ENCODE measurements around the gene LAMC1. TPM values are rescaled to one million over a fixed set of nuclear protein-coding genes. Genes with fewer than 3 reads are reported as not detected.

LAMC1 gene
- total and polyA plus RNA-seq, 2 donors (not counting 1 experiment from before 2014, with no cell fraction given), result 11.5 to 34.0 TPM

DNA sequence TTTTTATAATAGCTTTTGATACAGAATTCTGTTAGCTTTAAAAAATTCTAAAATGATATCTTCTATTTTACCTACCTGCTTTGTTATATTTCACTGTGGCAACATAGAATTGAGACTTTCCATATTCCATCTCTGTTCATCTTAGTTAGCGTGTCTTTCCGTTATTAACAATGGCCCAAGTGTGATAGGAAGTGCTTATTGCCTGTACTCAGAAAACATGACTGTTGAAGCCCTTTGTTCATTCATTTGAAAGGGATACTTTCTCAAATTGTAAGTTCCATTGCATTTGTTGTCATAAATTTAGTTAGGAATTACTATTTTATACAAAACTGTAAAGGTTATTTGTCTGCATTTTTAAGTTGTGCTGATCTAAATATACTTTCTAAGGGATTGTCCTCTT is 73.1 kb downstream of the LAMC1 start:
- no peak overlapping the region for H3K27ac Mint-ChIP-seq
- intact Hi-C loops (cut with micrococcal nuclease), result no loop called here
- no peak overlapping the region for H2AFZ ChIP-seq (ENCODE audit: insufficient read depth, low read depth, low read length, poor library complexity, severe bottlenecking)
- DNase-seq, result no peak
- ChIA-PET CTCF (no interaction called here), POLR2A (no interaction called here)
- no peak for ATAC-seq (ENCODE audit: low read depth)
- H3K79me2 ChIP-seq (ENCODE audit: control insufficient read depth, insufficient read depth, low read length), result peaks cover 25% of the 10 kb centered on the region
- no CpG with 5 or more reads among the region's 2 CpGs for WGBS (ENCODE audit: insufficient coverage)
- no peaks in the 10 kb centered on the region for H3K27me3 ChIP-seq (replicated peaks in 1 of 4; ENCODE audit: control extremely low read depth in 1 of 4, control insufficient read depth in 3 of 4, insufficient read depth in 4 of 4, low read length in 3 of 4)
- no peaks in the 10 kb centered on the region for H3K9me3 Mint-ChIP-seq (ENCODE audit: insufficient read depth)
- H3K4me3 ChIP-seq (ENCODE audit: control extremely low read depth in 1 of 5, extremely low read depth in 1 of 5, insufficient read depth in 1 of 5, low read depth in 2 of 5, low read length in 4 of 5), result no peak overlapping the region
- H3K4me3 Mint-ChIP-seq, result no peak overlapping the region
- no peaks in the 10 kb centered on the region for H3K4me1 ChIP-seq (ENCODE audit: control insufficient read depth in 2 of 2, insufficient read depth in 2 of 2, low read length in 2 of 2)
- no peaks in the 10 kb centered on the region for H3K36me3 ChIP-seq (replicated peaks in 1 of 2; ENCODE audit: control extremely low read depth in 1 of 2, control insufficient read depth in 1 of 2, extremely low read depth in 1 of 2, insufficient read depth in 2 of 2, low read length in 1 of 2)
- TF ChIP-seq EZH2 (IDR thresholded peaks at IDR 0.05; ENCODE audit: borderline replicate concordance, insufficient read depth, low read depth, low read length, poor library complexity, severe bottlenecking), result no peak
- TF ChIP-seq, protein P1, sequence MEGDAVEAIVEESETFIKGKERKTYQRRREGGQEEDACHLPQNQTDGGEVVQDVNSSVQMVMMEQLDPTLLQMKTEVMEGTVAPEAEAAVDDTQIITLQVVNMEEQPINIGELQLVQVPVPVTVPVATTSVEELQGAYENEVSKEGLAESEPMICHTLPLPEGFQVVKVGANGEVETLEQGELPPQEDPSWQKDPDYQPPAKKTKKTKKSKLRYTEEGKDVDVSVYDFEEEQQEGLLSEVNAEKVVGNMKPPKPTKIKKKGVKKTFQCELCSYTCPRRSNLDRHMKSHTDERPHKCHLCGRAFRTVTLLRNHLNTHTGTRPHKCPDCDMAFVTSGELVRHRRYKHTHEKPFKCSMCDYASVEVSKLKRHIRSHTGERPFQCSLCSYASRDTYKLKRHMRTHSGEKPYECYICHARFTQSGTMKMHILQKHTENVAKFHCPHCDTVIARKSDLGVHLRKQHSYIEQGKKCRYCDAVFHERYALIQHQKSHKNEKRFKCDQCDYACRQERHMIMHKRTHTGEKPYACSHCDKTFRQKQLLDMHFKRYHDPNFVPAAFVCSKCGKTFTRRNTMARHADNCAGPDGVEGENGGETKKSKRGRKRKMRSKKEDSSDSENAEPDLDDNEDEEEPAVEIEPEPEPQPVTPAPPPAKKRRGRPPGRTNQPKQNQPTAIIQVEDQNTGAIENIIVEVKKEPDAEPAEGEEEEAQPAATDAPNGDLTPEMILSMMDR (IDR thresholded peaks at IDR 0.05), result no peak
- H3K4me2 ChIP-seq (replicated peaks; ENCODE audit: low read depth, low read length, poor library complexity, severe bottlenecking), result no peak overlapping the region
- H4K20me1 ChIP-seq (ENCODE audit: control insufficient read depth, insufficient read depth, low read length, poor library complexity, severe bottlenecking), result peaks cover 13% of the 10 kb centered on the region
- peaks cover 10% of the 10 kb centered on the region for H3K4me1 Mint-ChIP-seq
- no peak overlapping the region for H3K27ac ChIP-seq (ENCODE audit: low read length in 2 of 2)
- H3K9me3 ChIP-seq (ENCODE audit: control extremely low read depth in 1 of 3, control insufficient read depth in 2 of 3, insufficient read depth in 1 of 3, low read length in 2 of 3), result no peaks in the 10 kb centered on the region
- H3K9ac ChIP-seq (ENCODE audit: low read length), result no peak overlapping the region
- H3K27me3 Mint-ChIP-seq, result no peaks in the 10 kb centered on the region

DNA sequence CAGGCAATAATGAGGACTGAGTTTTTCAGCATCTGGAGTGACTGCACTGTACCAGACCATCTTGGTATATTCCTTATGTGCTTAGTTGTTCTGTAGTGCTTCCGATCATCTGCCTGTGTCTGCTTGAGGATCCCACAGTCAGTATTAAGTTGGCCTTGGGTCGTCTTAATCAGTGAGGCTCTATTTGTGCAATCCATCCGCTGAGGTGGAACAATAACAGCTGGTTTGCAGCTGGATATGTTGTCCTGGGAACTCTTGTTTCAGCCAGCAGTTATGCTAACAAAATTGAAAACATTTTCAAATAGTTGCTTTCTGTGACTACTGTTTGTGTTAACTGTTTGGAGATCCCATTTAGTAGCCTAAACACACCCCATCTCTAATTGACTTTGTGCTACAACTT is 73.7 kb downstream of the LAMC1 start:
- Histone ChIP-seq H2AFZ (ENCODE audit: insufficient read depth, low read depth, low read length, poor library complexity, severe bottlenecking) (no peak overlapping the region), H3K4me3 (ENCODE audit: control extremely low read depth in 1 of 5, extremely low read depth in 1 of 5, insufficient read depth in 1 of 5, low read depth in 2 of 5, low read length in 4 of 5) (no peak overlapping the region), H3K4me1 (ENCODE audit: control insufficient read depth in 2 of 2, insufficient read depth in 2 of 2, low read length in 2 of 2) (peaks cover 4 to 5% of the 10 kb centered on the region in 2 donors), H3K27ac (ENCODE audit: low read length in 2 of 2) (no peak overlapping the region), H3K9ac (ENCODE audit: low read length) (no peak overlapping the region), H4K20me1 (ENCODE audit: control insufficient read depth, insufficient read depth, low read length, poor library complexity, severe bottlenecking) (peaks cover 13% of the 10 kb centered on the region), H3K27me3 (replicated peaks in 1 of 4; ENCODE audit: control extremely low read depth in 1 of 4, control insufficient read depth in 3 of 4, insufficient read depth in 4 of 4, low read length in 3 of 4) (no peaks in the 10 kb centered on the region), H3K9me3 (ENCODE audit: control extremely low read depth in 1 of 3, control insufficient read depth in 2 of 3, insufficient read depth in 1 of 3, low read length in 2 of 3) (no peaks in the 10 kb centered on the region), H3K79me2 (ENCODE audit: control insufficient read depth, insufficient read depth, low read length) (peaks cover 25% of the 10 kb centered on the region), H3K36me3 (replicated peaks in 1 of 2; ENCODE audit: control extremely low read depth in 1 of 2, control insufficient read depth in 1 of 2, extremely low read depth in 1 of 2, insufficient read depth in 2 of 2, low read length in 1 of 2) (no peaks in the 10 kb centered on the region), H3K4me2 (replicated peaks; ENCODE audit: low read depth, low read length, poor library complexity, severe bottlenecking) (no peak overlapping the region)
- TF ChIP-seq EZH2 (IDR thresholded peaks at IDR 0.05; ENCODE audit: borderline replicate concordance, insufficient read depth, low read depth, low read length, poor library complexity, severe bottlenecking), result no peak
- TF ChIP-seq, protein P1 (IDR thresholded peaks at IDR 0.05), result no peak
- no peaks in the 10 kb centered on the region for H3K9me3 Mint-ChIP-seq (ENCODE audit: insufficient read depth)
- ChIA-PET CTCF (no interaction called here), POLR2A (no interaction called here)
- DNase-seq (no peak), ATAC-seq (ENCODE audit: low read depth) (no peak)
- intact Hi-C loops (cut with micrococcal nuclease), result no loop called here
- peaks cover 14% of the 10 kb centered on the region for H3K4me1 Mint-ChIP-seq
- no peak overlapping the region for H3K27ac Mint-ChIP-seq
- no peaks in the 10 kb centered on the region for H3K27me3 Mint-ChIP-seq
- 94% methylated on average over 2 of the region's 3 CpGs for WGBS (ENCODE audit: insufficient coverage)
- H3K4me3 Mint-ChIP-seq, result no peak overlapping the region

Data from B cell (primary cell).